Liver (tissue), 9 donors: Measurements from ENCODE around the gene PPP1R9A. TPM values are rescaled to one million over a fixed set of nuclear protein-coding genes. Genes with fewer than 3 reads are reported as not detected.

Source experiments
- DNase-seq: peaks from one replicate; pipeline ENCODE4 v3.0.0-alpha.2; 2017; ENCODE audit warnings: low spot score
- H3K27ac ChIP-seq, 2 donors: one replicate each; pipeline ENCODE4 v1.7.0; 2013; ENCODE audit warnings: inconsistent platforms in 2 of 2, low read length in 2 of 2, control low read depth in 1 of 2, low read depth in 1 of 2, mild to moderate bottlenecking in 1 of 2
- H3K27me3 ChIP-seq, 4 donors: one replicate each; pipeline versions ENCODE4 v1.6.1 to v1.7.0; 2013; ENCODE audit warnings: low read length in 3 of 4, inconsistent platforms in 1 of 4, mild to moderate bottlenecking in 1 of 4, moderate library complexity in 1 of 4; ENCODE audit not compliant: control insufficient read depth in 4 of 4, insufficient read depth in 4 of 4
- H3K36me3 ChIP-seq, 4 donors: one replicate each; pipeline versions ENCODE4 v1.6.1 to v1.7.0; 2013; ENCODE audit warnings: low read length in 3 of 4, mild to moderate bottlenecking in 3 of 4, low read depth in 1 of 4, moderate library complexity in 1 of 4; ENCODE audit not compliant: control insufficient read depth in 4 of 4, insufficient read depth in 3 of 4
- H3K4me1 ChIP-seq, 4 donors: one replicate each; pipeline versions ENCODE4 v1.6.1 to v1.7.0; 2013; ENCODE audit warnings: low read length in 3 of 4, mild to moderate bottlenecking in 3 of 4, moderate library complexity in 1 of 4; ENCODE audit not compliant: control insufficient read depth in 4 of 4, insufficient read depth in 4 of 4
- H3K4me3 ChIP-seq, 3 donors: one replicate each; pipeline versions ENCODE4 v1.6.1 to v1.7.0; 2013; ENCODE audit warnings: low read length in 3 of 3, control low read depth in 1 of 3, low read depth in 1 of 3, mild to moderate bottlenecking in 1 of 3
- H3K9ac ChIP-seq, 2 donors: one replicate each; pipeline ENCODE4 v1.7.0; 2013; ENCODE audit warnings: low read length in 2 of 2, mild to moderate bottlenecking in 2 of 2, moderate library complexity in 2 of 2, control low read depth in 1 of 2, low read depth in 1 of 2
- H3K9me3 ChIP-seq, 4 donors: one replicate each; pipeline versions ENCODE4 v1.6.1 to v1.7.0; 2013; ENCODE audit warnings: low read length in 3 of 4; ENCODE audit not compliant: control insufficient read depth in 4 of 4
- EGR1 ChIP-seq, 2 donors: IDR thresholded peaks; 2 replicates each; pipeline ENCODE4 v1.6.1; 2016 to 2018; ENCODE audit warnings: antibody characterized with exemption in 2 of 2, low read depth in 2 of 2
- FOXA1 ChIP-seq: IDR thresholded peaks from 2 replicates; pipeline ENCODE4 v1.6.1; 2016; ENCODE audit warnings: antibody characterized with exemption
- FOXA2 ChIP-seq: IDR thresholded peaks from 2 replicates; pipeline ENCODE4 v1.6.1; 2016; ENCODE audit warnings: antibody characterized with exemption
- GABPA ChIP-seq, 2 donors: IDR thresholded peaks in 1 of 2; conservative IDR thresholded peaks in 1 of 2; 2 replicates each; pipeline ENCODE4 v1.6.1; 2016; ENCODE audit warnings: antibody characterized with exemption in 2 of 2, mild to moderate bottlenecking in 1 of 2, moderate library complexity in 1 of 2
- HNF4G ChIP-seq: IDR thresholded peaks from 2 replicates; pipeline ENCODE4 v1.6.1; 2016; ENCODE audit warnings: antibody characterized with exemption
- JUND ChIP-seq, 2 donors: IDR thresholded peaks; 2 replicates each; pipeline ENCODE4 v1.6.1; 2016; ENCODE audit warnings: antibody characterized with exemption in 2 of 2
- NR2F2 ChIP-seq: IDR thresholded peaks from 2 replicates; pipeline ENCODE4 v1.6.1; 2016; ENCODE audit warnings: antibody characterized with exemption
- RAD21 ChIP-seq, 2 donors: IDR thresholded peaks; 2 replicates each; pipeline ENCODE4 v1.6.1; 2016; ENCODE audit warnings: antibody characterized with exemption in 2 of 2, mild to moderate bottlenecking in 2 of 2
- REST ChIP-seq: IDR thresholded peaks from 2 replicates; pipeline ENCODE4 v1.6.1; 2016; ENCODE audit warnings: antibody characterized with exemption, mild to moderate bottlenecking
- RXRA ChIP-seq, 2 donors: IDR thresholded peaks; 2 replicates each; pipeline ENCODE4 v1.6.1; 2017 to 2018; ENCODE audit warnings: antibody characterized with exemption in 2 of 2, mild to moderate bottlenecking in 1 of 2
- TAF1 ChIP-seq: conservative IDR thresholded peaks from 2 replicates; pipeline ENCODE4 v1.6.1; 2016; ENCODE audit warnings: antibody characterized with exemption, mild to moderate bottlenecking
- YY1 ChIP-seq: IDR thresholded peaks from 2 replicates; pipeline ENCODE4 v1.6.1; 2016; ENCODE audit warnings: antibody characterized with exemption, mild to moderate bottlenecking
- WGBS: extraction: QIAGEN DNeasy Blood & Tissue Kit; methylation state at CpG from one replicate; pipeline ENCODE4 v1.1.7; 2013; 5-methylcytosine and 5-hydroxymethylcytosine counted together
- polyA plus RNA-seq, 2 donors: library from polyadenylated mRNA; stranded (reverse) in 1 of 2; unstranded in 1 of 2; fragments of 200-250 nt in 1 of 2; fragments of >200 nt in 1 of 2; fragmentation: Nextera tagmentation in 1 of 2; extraction: Ambion mirVana in 1 of 2; gene quantifications; one replicate each; pipeline versions ENCODE4 v1.2.1 to v1.2.3, GENCODE V29; 2013 to 2015
- total RNA-seq, 2 donors: library from RNA; depleted of rRNA; stranded (reverse); fragments of >200 nt; gene quantifications; one replicate each; pipeline ENCODE4 v1.2.3, GENCODE V29; 2014
- TF ChIP-seq, protein P1 (sequence below): IDR thresholded peaks from 2 replicates; pipeline ENCODE4 v1.6.1; 2016; ENCODE audit warnings: antibody characterized with exemption
- TF ChIP-seq, protein P2 (sequence below): IDR thresholded peaks from 2 replicates; pipeline ENCODE4 v1.6.1; 2016; ENCODE audit warnings: antibody characterized with exemption
- TF ChIP-seq, protein P3 (sequence below): IDR thresholded peaks from 2 replicates; pipeline ENCODE4 v1.6.1; 2016; ENCODE audit warnings: antibody characterized with exemption
- donor health status: healthy.
- donor health status: healthy.
- donor health status: healthy.
- donor health status: healthy.
- donor health status: healthy.

PPP1R9A gene
- total and polyA plus RNA-seq, 4 donors = 0.17 to 5.4 (median 2.7) TPM

DNA sequence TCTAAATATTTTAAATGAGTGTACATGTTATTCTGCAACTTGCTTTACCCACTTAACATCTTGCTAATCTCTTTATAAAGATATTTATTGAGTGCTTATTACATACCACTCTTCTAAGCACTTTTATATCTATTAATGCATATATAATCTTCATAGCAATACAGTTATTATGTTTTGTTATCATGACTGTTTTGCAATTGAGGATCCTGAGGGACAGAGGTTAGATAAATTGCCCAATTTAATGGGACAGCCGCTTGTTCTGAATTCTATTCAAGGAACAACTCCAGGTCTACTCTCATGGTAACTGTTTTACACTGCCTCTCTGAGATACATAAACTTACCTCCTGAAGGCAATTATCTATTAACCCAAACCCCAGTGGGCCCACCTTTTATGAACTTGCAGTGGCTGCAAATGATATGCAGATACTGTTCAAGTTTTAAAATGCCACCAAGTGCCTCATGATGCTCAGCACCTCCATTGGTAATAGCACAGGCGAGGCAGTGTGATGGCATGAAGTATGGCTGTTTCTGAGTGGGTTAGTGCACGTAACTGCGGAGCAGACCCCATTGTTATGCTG, 356.5 kb downstream of the PPP1R9A start:
- Histone ChIP-seq H3K36me3 (no peaks in the 10 kb centered on the region), H3K9me3 (no peaks in the 10 kb centered on the region), H3K27me3 (no peaks in the 10 kb centered on the region), H3K4me3 (no peak overlapping the region), H3K4me1 (no peaks in the 10 kb centered on the region), H3K9ac (no peak overlapping the region), H3K27ac (no peak overlapping the region)
- DNase-seq = no peak
- TF ChIP-seq TAF1 (no peak), GABPA (IDR thresholded peaks at IDR 0.05 in 1 of 2, conservative IDR thresholded peaks at IDR 0.05 in 1 of 2) (no peak), YY1 (no peak), HNF4G (no peak), RAD21 (IDR thresholded peaks at IDR 0.05) (no peak), FOXA2 (no peak), EGR1 (IDR thresholded peaks at IDR 0.05; ENCODE audit: low read depth in 2 of 2) (no peak), JUND (IDR thresholded peaks at IDR 0.05) (no peak)
- TF ChIP-seq, protein P1, sequence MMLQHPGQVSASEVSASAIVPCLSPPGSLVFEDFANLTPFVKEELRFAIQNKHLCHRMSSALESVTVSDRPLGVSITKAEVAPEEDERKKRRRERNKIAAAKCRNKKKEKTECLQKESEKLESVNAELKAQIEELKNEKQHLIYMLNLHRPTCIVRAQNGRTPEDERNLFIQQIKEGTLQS = no peak
- 85% methylated on average over 4 of the region's 4 CpGs for WGBS

DNA sequence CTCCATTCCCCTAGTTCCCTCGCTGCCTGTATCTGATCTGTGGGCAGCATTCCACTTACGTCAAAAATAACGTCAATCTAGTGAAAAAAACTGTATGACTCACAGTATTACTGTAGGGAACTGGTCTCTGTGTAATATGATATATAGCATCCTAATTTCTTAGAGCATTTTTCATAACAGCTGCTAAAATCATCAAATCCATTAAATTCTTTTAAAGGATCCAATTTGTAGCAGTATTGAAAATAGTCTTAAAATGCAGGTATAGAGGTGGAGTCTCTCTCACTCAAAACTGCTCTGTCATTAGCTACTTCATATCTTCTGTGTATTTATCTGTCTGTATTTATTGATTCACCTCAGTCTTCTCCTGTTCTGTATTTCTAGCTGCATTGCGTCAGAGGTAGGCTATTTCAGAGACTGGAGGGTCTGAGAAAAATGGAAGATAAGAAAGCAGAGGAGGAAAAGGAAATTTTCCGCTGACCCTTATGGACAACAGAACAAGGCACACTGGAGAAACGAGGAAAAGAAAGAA, 357.0 kb downstream of the PPP1R9A start:
- WGBS = 88% methylated on average over 6 of the region's 6 CpGs
- Histone ChIP-seq H3K36me3 (no peaks in the 10 kb centered on the region), H3K4me1 (no peaks in the 10 kb centered on the region), H3K4me3 (no peak overlapping the region), H3K9ac (no peak overlapping the region), H3K27ac (no peak overlapping the region), H3K27me3 (no peaks in the 10 kb centered on the region), H3K9me3 (no peaks in the 10 kb centered on the region)
- no peak for DNase-seq
- no peak for TF ChIP-seq EGR1 (IDR thresholded peaks at IDR 0.05; ENCODE audit: low read depth in 2 of 2)
- TF ChIP-seq, protein P2, sequence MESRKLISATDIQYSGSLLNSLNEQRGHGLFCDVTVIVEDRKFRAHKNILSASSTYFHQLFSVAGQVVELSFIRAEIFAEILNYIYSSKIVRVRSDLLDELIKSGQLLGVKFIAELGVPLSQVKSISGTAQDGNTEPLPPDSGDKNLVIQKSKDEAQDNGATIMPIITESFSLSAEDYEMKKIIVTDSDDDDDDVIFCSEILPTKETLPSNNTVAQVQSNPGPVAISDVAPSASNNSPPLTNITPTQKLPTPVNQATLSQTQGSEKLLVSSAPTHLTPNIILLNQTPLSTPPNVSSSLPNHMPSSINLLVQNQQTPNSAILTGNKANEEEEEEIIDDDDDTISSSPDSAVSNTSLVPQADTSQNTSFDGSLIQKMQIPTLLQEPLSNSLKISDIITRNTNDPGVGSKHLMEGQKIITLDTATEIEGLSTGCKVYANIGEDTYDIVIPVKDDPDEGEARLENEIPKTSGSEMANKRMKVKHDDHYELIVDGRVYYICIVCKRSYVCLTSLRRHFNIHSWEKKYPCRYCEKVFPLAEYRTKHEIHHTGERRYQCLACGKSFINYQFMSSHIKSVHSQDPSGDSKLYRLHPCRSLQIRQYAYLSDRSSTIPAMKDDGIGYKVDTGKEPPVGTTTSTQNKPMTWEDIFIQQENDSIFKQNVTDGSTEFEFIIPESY = no peak
- TF ChIP-seq REST = no peak
- TF ChIP-seq RXRA (IDR thresholded peaks at IDR 0.05) = no peak
- TF ChIP-seq NR2F2 = no peak
- TF ChIP-seq RAD21 (IDR thresholded peaks at IDR 0.05) = no peak
- TF ChIP-seq, protein P3, sequence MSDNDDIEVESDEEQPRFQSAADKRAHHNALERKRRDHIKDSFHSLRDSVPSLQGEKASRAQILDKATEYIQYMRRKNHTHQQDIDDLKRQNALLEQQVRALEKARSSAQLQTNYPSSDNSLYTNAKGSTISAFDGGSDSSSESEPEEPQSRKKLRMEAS = no peak
- no peak for TF ChIP-seq FOXA2
- TF ChIP-seq GABPA (IDR thresholded peaks at IDR 0.05 in 1 of 2, conservative IDR thresholded peaks at IDR 0.05 in 1 of 2) = no peak
- TF ChIP-seq TAF1 = no peak
- TF ChIP-seq FOXA1 = no peak
